HepG2 (cell line): ENCODE results near the gene ATF1. TPM values are rescaled to one million over a fixed set of nuclear protein-coding genes. Genes with fewer than 3 reads are reported as not detected.

Source experiments
- CEBPB ChIP-seq: IDR thresholded peaks from 2 replicates; pipeline ENCODE4 v1.6.1; 2011; ENCODE audit warnings: low read depth, low read length, improper control_type of control experiment, borderline replicate concordance
- FOSL2 ChIP-seq: sonication (generic); formaldehyde crosslinking; IDR thresholded peaks from 2 replicates; pipeline ENCODE4 v1.4.0; 2020; ENCODE audit warnings: missing genetic modification reagents
- FOXP1 ChIP-seq, 2 experiments: fragments of 450-650 bp in 1 of 2; IDR thresholded peaks; 2 replicates each; pipeline ENCODE4 v1.6.1; 2017 to 2018; ENCODE audit warnings: antibody characterized with exemption in 1 of 2
- GABPA ChIP-seq, 2 experiments: IDR thresholded peaks; 2 replicates each; pipeline ENCODE4 v1.6.1; 2011 to 2016; ENCODE audit warnings: low read depth in 2 of 2, low read length in 1 of 2, missing biosample characterization in 1 of 2, missing genetic modification characterization in 1 of 2
- HMG20A ChIP-seq: IDR thresholded peaks from 2 replicates; pipeline ENCODE4 v1.6.1; 2016; ENCODE audit warnings: borderline replicate concordance
- MAFF ChIP-seq: IDR thresholded peaks from 2 replicates; pipeline ENCODE4 v1.6.1; 2011; ENCODE audit warnings: low read depth, low read length, improper control_type of control experiment
- MTA3 ChIP-seq: sonication (generic); formaldehyde crosslinking; IDR thresholded peaks from 2 replicates; pipeline ENCODE4 v1.4.0; 2020; ENCODE audit warnings: missing genetic modification reagents
- MXD1 ChIP-seq: sonication (generic); formaldehyde crosslinking; IDR thresholded peaks from 2 replicates; pipeline ENCODE4 v1.4.0; 2020; ENCODE audit warnings: mild to moderate bottlenecking, missing genetic modification reagents
- NKX3-1 ChIP-seq: sonication (generic); formaldehyde crosslinking; IDR thresholded peaks from 2 replicates; pipeline ENCODE4 v1.5.0; 2020; ENCODE audit warnings: missing genetic modification reagents
- REPIN1 ChIP-seq: sonication (generic); formaldehyde crosslinking; IDR thresholded peaks from 2 replicates; pipeline ENCODE4 v1.8.0; 2022; ENCODE audit warnings: missing genetic modification reagents, low read depth, mild to moderate bottlenecking, borderline replicate concordance
- RXRB ChIP-seq: IDR thresholded peaks from 2 replicates; pipeline ENCODE4 v1.6.1; 2016; ENCODE audit warnings: borderline replicate concordance, missing genetic modification reagents, missing compliant biosample characterization
- ZC3H4 ChIP-seq: sonication (generic); formaldehyde crosslinking; IDR thresholded peaks from 2 replicates; pipeline ENCODE4 v1.4.0; 2020; ENCODE audit warnings: missing genetic modification reagents, borderline replicate concordance
- ZNF616 ChIP-seq: sonication (generic); formaldehyde crosslinking; IDR thresholded peaks from 2 replicates; pipeline ENCODE4 v1.5.0; 2020; ENCODE audit warnings: low read depth, mild to moderate bottlenecking, missing genetic modification reagents
- polyA plus RNA-seq, 8 experiments: library from polyadenylated mRNA; depleted of rRNA in 3 of 8; stranded (reverse) in 7 of 8; unstranded in 1 of 8; fragments of >200 nt; fragmentation: Illumina TruSeq in 4 of 8; extraction: Trizol in 4 of 8; gene quantifications; 2 replicates each; pipeline versions ENCODE4 v1.2.1 to v1.2.3, GENCODE V29; 2011 to 2016; ENCODE audit warnings: low read depth in 4 of 8, missing spikeins in 1 of 8, mixed read lengths in 1 of 8; ENCODE audit not compliant: insufficient read depth in 1 of 8
- total RNA-seq, 5 experiments: library from RNA; depleted of rRNA; stranded (reverse); fragments of >200 nt; fragmentation: Illumina TruSeq; extraction: Trizol; gene quantifications; 2 replicates each; pipeline ENCODE4 v1.2.3, GENCODE V29; 2016; ENCODE audit warnings: low read depth in 1 of 5
- TF ChIP-seq, protein P1 (sequence below): sonication (generic); formaldehyde crosslinking; IDR thresholded peaks from 2 replicates; pipeline ENCODE4 v1.5.0; 2020; ENCODE audit warnings: mild to moderate bottlenecking, missing genetic modification reagents, borderline replicate concordance
- TF ChIP-seq, protein P2 (sequence below): IDR thresholded peaks from 2 replicates; pipeline ENCODE4 v1.6.1; 2016; ENCODE audit warnings: missing compliant biosample characterization, missing genetic modification reagents, borderline replicate concordance
- TF ChIP-seq, protein P3 (sequence below), 2 experiments: fragments of 450-650 bp in 1 of 2; sonication (generic) in 1 of 2; formaldehyde crosslinking; IDR thresholded peaks; 2 replicates each; pipeline versions ENCODE4 v1.5.0 to v1.8.0; 2020 to 2022; ENCODE audit warnings: mild to moderate bottlenecking in 1 of 2, missing genetic modification reagents in 1 of 2
- TF ChIP-seq, protein P4 (sequence below): sonication (generic); formaldehyde crosslinking; IDR thresholded peaks from 2 replicates; pipeline ENCODE4 v1.4.0; 2020; ENCODE audit warnings: missing genetic modification reagents, borderline replicate concordance

ATF1 gene
- total and polyA plus RNA-seq, 2 of the 13 experiments (the other 11 are each of a cell fraction or from before 2014, with no cell fraction given) = 29.3 to 52.0 TPM

GRCh38 chr12:50788561-50788960, 24.7 kb downstream of the ATF1 start (continued):
- TF ChIP-seq, protein P1, sequence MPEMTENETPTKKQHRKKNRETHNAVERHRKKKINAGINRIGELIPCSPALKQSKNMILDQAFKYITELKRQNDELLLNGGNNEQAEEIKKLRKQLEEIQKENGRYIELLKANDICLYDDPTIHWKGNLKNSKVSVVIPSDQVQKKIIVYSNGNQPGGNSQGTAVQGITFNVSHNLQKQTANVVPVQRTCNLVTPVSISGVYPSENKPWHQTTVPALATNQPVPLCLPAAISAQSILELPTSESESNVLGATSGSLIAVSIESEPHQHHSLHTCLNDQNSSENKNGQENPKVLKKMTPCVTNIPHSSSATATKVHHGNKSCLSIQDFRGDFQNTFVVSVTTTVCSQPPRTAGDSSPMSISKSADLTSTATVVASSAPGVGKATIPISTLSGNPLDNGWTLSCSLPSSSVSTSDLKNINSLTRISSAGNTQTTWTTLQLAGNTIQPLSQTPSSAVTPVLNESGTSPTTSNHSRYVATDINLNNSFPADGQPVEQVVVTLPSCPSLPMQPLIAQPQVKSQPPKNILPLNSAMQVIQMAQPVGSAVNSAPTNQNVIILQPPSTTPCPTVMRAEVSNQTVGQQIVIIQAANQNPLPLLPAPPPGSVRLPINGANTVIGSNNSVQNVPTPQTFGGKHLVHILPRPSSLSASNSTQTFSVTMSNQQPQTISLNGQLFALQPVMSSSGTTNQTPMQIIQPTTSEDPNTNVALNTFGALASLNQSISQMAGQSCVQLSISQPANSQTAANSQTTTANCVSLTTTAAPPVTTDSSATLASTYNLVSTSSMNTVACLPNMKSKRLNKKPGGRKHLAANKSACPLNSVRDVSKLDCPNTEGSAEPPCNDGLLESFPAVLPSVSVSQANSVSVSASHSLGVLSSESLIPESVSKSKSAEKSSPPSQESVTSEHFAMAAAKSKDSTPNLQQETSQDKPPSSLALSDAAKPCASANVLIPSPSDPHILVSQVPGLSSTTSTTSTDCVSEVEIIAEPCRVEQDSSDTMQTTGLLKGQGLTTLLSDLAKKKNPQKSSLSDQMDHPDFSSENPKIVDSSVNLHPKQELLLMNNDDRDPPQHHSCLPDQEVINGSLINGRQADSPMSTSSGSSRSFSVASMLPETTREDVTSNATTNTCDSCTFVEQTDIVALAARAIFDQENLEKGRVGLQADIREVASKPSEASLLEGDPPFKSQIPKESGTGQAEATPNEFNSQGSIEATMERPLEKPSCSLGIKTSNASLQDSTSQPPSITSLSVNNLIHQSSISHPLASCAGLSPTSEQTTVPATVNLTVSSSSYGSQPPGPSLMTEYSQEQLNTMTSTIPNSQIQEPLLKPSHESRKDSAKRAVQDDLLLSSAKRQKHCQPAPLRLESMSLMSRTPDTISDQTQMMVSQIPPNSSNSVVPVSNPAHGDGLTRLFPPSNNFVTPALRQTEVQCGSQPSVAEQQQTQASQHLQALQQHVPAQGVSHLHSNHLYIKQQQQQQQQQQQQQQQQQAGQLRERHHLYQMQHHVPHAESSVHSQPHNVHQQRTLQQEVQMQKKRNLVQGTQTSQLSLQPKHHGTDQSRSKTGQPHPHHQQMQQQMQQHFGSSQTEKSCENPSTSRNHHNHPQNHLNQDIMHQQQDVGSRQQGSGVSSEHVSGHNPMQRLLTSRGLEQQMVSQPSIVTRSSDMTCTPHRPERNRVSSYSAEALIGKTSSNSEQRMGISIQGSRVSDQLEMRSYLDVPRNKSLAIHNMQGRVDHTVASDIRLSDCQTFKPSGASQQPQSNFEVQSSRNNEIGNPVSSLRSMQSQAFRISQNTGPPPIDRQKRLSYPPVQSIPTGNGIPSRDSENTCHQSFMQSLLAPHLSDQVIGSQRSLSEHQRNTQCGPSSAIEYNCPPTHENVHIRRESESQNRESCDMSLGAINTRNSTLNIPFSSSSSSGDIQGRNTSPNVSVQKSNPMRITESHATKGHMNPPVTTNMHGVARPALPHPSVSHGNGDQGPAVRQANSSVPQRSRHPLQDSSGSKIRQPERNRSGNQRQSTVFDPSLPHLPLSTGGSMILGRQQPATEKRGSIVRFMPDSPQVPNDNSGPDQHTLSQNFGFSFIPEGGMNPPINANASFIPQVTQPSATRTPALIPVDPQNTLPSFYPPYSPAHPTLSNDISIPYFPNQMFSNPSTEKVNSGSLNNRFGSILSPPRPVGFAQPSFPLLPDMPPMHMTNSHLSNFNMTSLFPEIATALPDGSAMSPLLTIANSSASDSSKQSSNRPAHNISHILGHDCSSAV (CRISPR knock-in tag) = no peak
- TF ChIP-seq FOXP1 (IDR thresholded peaks at IDR 0.05) (no peak), FOXP1 (CRISPR knock-in tag; IDR thresholded peaks at IDR 0.05) (no peak), NKX3-1 (CRISPR knock-in tag) (no peak), MAFF (0 out of 2 replicates have a peak, but pooled peaks have one; percentile 11), MTA3 (CRISPR knock-in tag) (no peak), FOSL2 (CRISPR knock-in tag) (peak; percentile 28; the same call in 1 of the 2 replicates), REPIN1 (CRISPR knock-in tag) (no peak), ZNF616 (CRISPR knock-in tag) (no peak), MXD1 (CRISPR knock-in tag) (no peak), RXRB (CRISPR knock-in tag) (peak; percentile 64; the same call in 1 of the 2 replicates), ZC3H4 (CRISPR knock-in tag) (no peak), CEBPB (peak; percentile 2; the same call in 1 of the 2 replicates), GABPA (IDR thresholded peaks at IDR 0.05; ENCODE audit: low read depth, low read length) (no peak), GABPA (CRISPR knock-in tag; IDR thresholded peaks at IDR 0.05; ENCODE audit: low read depth) (no peak), HMG20A (CRISPR knock-in tag) (no peak)
- TF ChIP-seq, protein P2, sequence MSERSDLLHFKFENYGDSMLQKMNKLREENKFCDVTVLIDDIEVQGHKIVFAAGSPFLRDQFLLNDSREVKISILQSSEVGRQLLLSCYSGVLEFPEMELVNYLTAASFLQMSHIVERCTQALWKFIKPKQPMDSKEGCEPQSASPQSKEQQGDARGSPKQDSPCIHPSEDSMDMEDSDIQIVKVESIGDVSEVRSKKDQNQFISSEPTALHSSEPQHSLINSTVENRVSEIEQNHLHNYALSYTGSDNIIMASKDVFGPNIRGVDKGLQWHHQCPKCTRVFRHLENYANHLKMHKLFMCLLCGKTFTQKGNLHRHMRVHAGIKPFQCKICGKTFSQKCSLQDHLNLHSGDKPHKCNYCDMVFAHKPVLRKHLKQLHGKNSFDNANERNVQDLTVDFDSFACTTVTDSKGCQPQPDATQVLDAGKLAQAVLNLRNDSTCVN (CRISPR knock-in tag) = no peak
- TF ChIP-seq, protein P3, sequence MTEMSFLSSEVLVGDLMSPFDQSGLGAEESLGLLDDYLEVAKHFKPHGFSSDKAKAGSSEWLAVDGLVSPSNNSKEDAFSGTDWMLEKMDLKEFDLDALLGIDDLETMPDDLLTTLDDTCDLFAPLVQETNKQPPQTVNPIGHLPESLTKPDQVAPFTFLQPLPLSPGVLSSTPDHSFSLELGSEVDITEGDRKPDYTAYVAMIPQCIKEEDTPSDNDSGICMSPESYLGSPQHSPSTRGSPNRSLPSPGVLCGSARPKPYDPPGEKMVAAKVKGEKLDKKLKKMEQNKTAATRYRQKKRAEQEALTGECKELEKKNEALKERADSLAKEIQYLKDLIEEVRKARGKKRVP (CRISPR knock-in tag; IDR thresholded peaks at IDR 0.05) = peak in 1 of 2 experiments; percentile 78; a peak in 2 of 4 replicates
- TF ChIP-seq, protein P4, sequence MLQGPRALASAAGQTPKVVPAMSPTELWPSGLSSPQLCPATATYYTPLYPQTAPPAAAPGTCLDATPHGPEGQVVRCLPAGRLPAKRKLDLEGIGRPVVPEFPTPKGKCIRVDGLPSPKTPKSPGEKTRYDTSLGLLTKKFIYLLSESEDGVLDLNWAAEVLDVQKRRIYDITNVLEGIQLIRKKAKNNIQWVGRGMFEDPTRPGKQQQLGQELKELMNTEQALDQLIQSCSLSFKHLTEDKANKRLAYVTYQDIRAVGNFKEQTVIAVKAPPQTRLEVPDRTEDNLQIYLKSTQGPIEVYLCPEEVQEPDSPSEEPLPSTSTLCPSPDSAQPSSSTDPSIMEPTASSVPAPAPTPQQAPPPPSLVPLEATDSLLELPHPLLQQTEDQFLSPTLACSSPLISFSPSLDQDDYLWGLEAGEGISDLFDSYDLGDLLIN (CRISPR knock-in tag) = no peak
